HepG2 (cell line): ENCODE measurements around the gene BPIFB2. TPM values are rescaled to one million over a fixed set of nuclear protein-coding genes. Genes with fewer than 3 reads are reported as not detected.

Experiments used
- ATAC-seq: fragments of 200-7000 bp; cut with Tn5 transposase; 3 replicates; pipeline ENCODE4 v1.9.1; 2020; ENCODE audit warnings: mild to moderate bottlenecking, moderate library complexity
- BruUV-seq: library from RNA; stranded (reverse); fragments of 400-500 nt; replicated peaks from 2 replicates; lab custom pipeline; 2021; lab: Mats Ljungman, UMichigan
- CTCF ChIA-PET: fragments of 300-600 bp; formaldehyde crosslinking; extraction: SDS; loops from one replicate; lab custom pipeline; 2021; ENCODE audit warnings: low total read pairs, inconsistent platforms, low intra/inter-chr PET ratio; lab: Yijun Ruan, JAX
- POLR2A ChIA-PET: fragments of 350-600 bp; sonication (Branson Sonifier 250); formaldehyde crosslinking; loops from one replicate; lab custom pipeline; 2020; ENCODE audit warnings: antibody characterized with exemption, inconsistent platforms; lab: Yijun Ruan, JAX
- DNase-seq: peaks from one replicate; pipeline ENCODE4 v3.0.0-alpha.2; 2015; ENCODE audit warnings: low spot score
- FAIRE-seq: peaks from 3 replicates; lab custom pipeline; 2011; peaks lifted over from hg19 to GRCh38; lab: Jason Lieb, UNC
- H2AFZ ChIP-seq: one replicate; pipeline ENCODE4 v1.6.1; 2011; ENCODE audit warnings: low read length, inconsistent platforms
- H3K27ac ChIP-seq: fragments of 300-600 bp; 3 replicates; pipeline ENCODE4 v1.8.0; 2011; ENCODE audit warnings: mixed run types, mild to moderate bottlenecking, mixed read lengths, low read length, inconsistent platforms; ENCODE audit not compliant: insufficient read depth; ENCODE audit errors: extremely low read length
- H3K27me3 ChIP-seq, 2 experiments: fragments of 200-600 bp in 1 of 2; 2 replicates in 1 of 2; 3 replicates in 1 of 2; pipeline versions ENCODE4 v1.6.0 to v1.8.0; 2011; ENCODE audit warnings: low read length in 2 of 2, mild to moderate bottlenecking in 2 of 2, moderate library complexity in 2 of 2, inconsistent platforms in 1 of 2; ENCODE audit not compliant: insufficient read depth in 2 of 2, control insufficient read depth in 1 of 2
- H3K36me3 ChIP-seq, 2 experiments: fragments of 200-600 bp in 1 of 2; replicated peaks in 1 of 2; 2 replicates in 1 of 2; 3 replicates in 1 of 2; pipeline versions ENCODE4 v1.5.1 to v1.8.0; 2011; ENCODE audit warnings: low read length in 2 of 2, inconsistent platforms in 1 of 2; ENCODE audit not compliant: insufficient read depth in 2 of 2, control insufficient read depth in 1 of 2
- H3K4me1 ChIP-seq: 2 replicates; pipeline ENCODE4 v1.5.1; 2012; ENCODE audit warnings: low read length, inconsistent platforms; ENCODE audit not compliant: insufficient read depth
- H3K4me2 ChIP-seq: 2 replicates; pipeline ENCODE4 v1.6.0; 2011; ENCODE audit warnings: low read depth, low read length, inconsistent platforms
- H3K4me3 ChIP-seq, 3 experiments: fragments of 200-600 bp in 1 of 3; sonication (generic), shearing (Covaris generic) in 1 of 3; replicated peaks in 1 of 3; 2 replicates each; pipeline ENCODE4 v1.5.1; 2011 to 2016; ENCODE audit warnings: low read length in 3 of 3, inconsistent platforms in 2 of 3, low read depth in 2 of 3, mild to moderate bottlenecking in 2 of 3, control low read depth in 1 of 3, mixed read lengths in 1 of 3; ENCODE audit not compliant: insufficient read depth in 1 of 3
- H3K79me2 ChIP-seq: one replicate; pipeline ENCODE4 v1.6.1; 2011; ENCODE audit warnings: low read length, inconsistent platforms; ENCODE audit not compliant: insufficient read depth
- H3K9ac ChIP-seq: 2 replicates; pipeline ENCODE4 v1.6.0; 2011; ENCODE audit warnings: mild to moderate bottlenecking, low read depth, low read length, inconsistent platforms; ENCODE audit not compliant: insufficient read depth
- H3K9me3 ChIP-seq: 2 replicates; pipeline ENCODE4 v1.5.1; 2012; ENCODE audit warnings: mild to moderate bottlenecking, low read length
- H4K20me1 ChIP-seq: 2 replicates; pipeline ENCODE4 v1.6.0; 2011; ENCODE audit warnings: inconsistent platforms, mild to moderate bottlenecking, low read length, moderate library complexity; ENCODE audit not compliant: insufficient read depth
- SRF ChIP-seq: IDR thresholded peaks from 2 replicates; pipeline ENCODE4 v1.6.1; 2011; ENCODE audit warnings: mild to moderate bottlenecking, low read depth, low read length, moderate library complexity
- ZBTB1 ChIP-seq: sonication (generic); formaldehyde crosslinking; IDR thresholded peaks from 2 replicates; pipeline ENCODE4 v1.4.0; 2020; ENCODE audit warnings: missing genetic modification reagents, borderline replicate concordance
- ZFP37 ChIP-seq: sonication (generic); formaldehyde crosslinking; IDR thresholded peaks from 2 replicates; pipeline ENCODE4 v1.4.0; 2020; ENCODE audit warnings: missing genetic modification reagents, borderline replicate concordance
- ZSCAN5A ChIP-seq: sonication (generic); formaldehyde crosslinking; IDR thresholded peaks from 2 replicates; pipeline ENCODE4 v1.8.0; 2022; ENCODE audit warnings: mild to moderate bottlenecking, missing genetic modification reagents, borderline replicate concordance
- WGBS: methylation state at CpG from one replicate; pipeline ENCODE4 v1.1.6; 2017; ENCODE audit warnings: low lambda C conversion rate; 5-methylcytosine and 5-hydroxymethylcytosine counted together
- in situ Hi-C: cut with HindIII; loops from 2 replicates; pipeline ENCODE4 v1.10.0; 2017; ENCODE audit warnings: low pct_unique_long_range_greater_than_20kb; ENCODE audit not compliant: extremely low pct_ligation_motif_present
- intact Hi-C: fragments of 100-400 bp; cut with micrococcal nuclease; formaldehyde crosslinking; loops from one replicate; pipeline ENCODE4 v1.10.0; 2022; ENCODE audit not compliant: unreplicated experiment
- polyA plus RNA-seq, 8 experiments: library from polyadenylated mRNA; depleted of rRNA in 3 of 8; stranded (reverse) in 7 of 8; unstranded in 1 of 8; fragments of >200 nt; fragmentation: Illumina TruSeq in 4 of 8; extraction: Trizol in 4 of 8; gene quantifications; 2 replicates each; pipeline versions ENCODE4 v1.2.1 to v1.2.3, GENCODE V29; 2011 to 2016; ENCODE audit warnings: low read depth in 4 of 8, missing spikeins in 1 of 8, mixed read lengths in 1 of 8; ENCODE audit not compliant: insufficient read depth in 1 of 8
- total RNA-seq, 5 experiments: library from RNA; depleted of rRNA; stranded (reverse); fragments of >200 nt; fragmentation: Illumina TruSeq; extraction: Trizol; gene quantifications; 2 replicates each; pipeline ENCODE4 v1.2.3, GENCODE V29; 2016; ENCODE audit warnings: low read depth in 1 of 5

BPIFB2 gene
- total and polyA plus RNA-seq, 2 of the 13 experiments (the other 11 are each of a cell fraction or from before 2014, with no cell fraction given) = 54.5 to 902 TPM

GRCh38 chr20:33062105-33062824 lies 54.8 kb downstream of the BPIFB2 start:
- Histone ChIP-seq H3K36me3 (no peaks in the 10 kb centered on the region), H2AFZ (no peak overlapping the region), H3K27ac (no peak overlapping the region), H3K9me3 (no peaks in the 10 kb centered on the region), H4K20me1 (no peaks in the 10 kb centered on the region), H3K4me1 (no peaks in the 10 kb centered on the region), H3K4me2 (no peak overlapping the region), H3K27me3 (peaks cover 4 to 50% of the 10 kb centered on the region in 2 experiments; a peak in 4 of 5 replicates), H3K79me2 (no peaks in the 10 kb centered on the region), H3K9ac (no peak overlapping the region), H3K4me3 (no peak overlapping the region)
- BruUV-seq = no TSS peak
- FAIRE-seq = peak; percentile 26
- intact Hi-C loops = no loop called here
- in situ Hi-C loops = no loop called here
- ATAC-seq = peak; percentile 22; the same call in 2 of the 3 replicates
- 14% methylated on average over 9 of the region's 9 CpGs for WGBS
- no peak for TF ChIP-seq ZSCAN5A (CRISPR knock-in tag)
- CTCF ChIA-PET = no interaction called here
- POLR2A ChIA-PET = no interaction called here
- no peak for DNase-seq

- Histone ChIP-seq H4K20me1 (no peaks in the 10 kb centered on the region), H3K27me3 (peaks cover 6 to 55% of the 10 kb centered on the region in 2 experiments; a peak in 4 of 5 replicates), H3K9me3 (no peaks in the 10 kb centered on the region), H3K27ac (no peak overlapping the region), H2AFZ (no peak overlapping the region), H3K36me3 (no peaks in the 10 kb centered on the region), H3K9ac (no peak overlapping the region), H3K4me1 (no peaks in the 10 kb centered on the region), H3K4me2 (no peak overlapping the region), H3K4me3 (no peak overlapping the region), H3K79me2 (no peaks in the 10 kb centered on the region)
- TF ChIP-seq ZFP37 (CRISPR knock-in tag) = no peak
- no peak for TF ChIP-seq ZBTB1 (CRISPR knock-in tag)
- no peak for TF ChIP-seq SRF
- POLR2A ChIA-PET = no interaction called here
- CTCF ChIA-PET = no interaction called here
- no peak for DNase-seq
- 11% methylated on average over 1 of the region's 1 CpG for WGBS
- ATAC-seq = no peak
- in situ Hi-C loops = no loop called here
- no peak for FAIRE-seq
- no TSS peak for BruUV-seq
- intact Hi-C loops = no loop called here
Measured at GRCh38 chr20:33062825-33063149, 55.3 kb downstream of the BPIFB2 start.
